ENCODE measurements around the gene TSPAN32.

The TSPAN32 gene

GRCh38 chr11:2298131-2298794 lies 3.5 kb upstream of the TSPAN32 start:
- Histone ChIP-seq H3K9me3 (ENCODE audit: control insufficient read depth in 1 of 2, low read length in 2 of 2) (no peaks in the 10 kb centered on the region), H3K9ac (ENCODE audit: low read depth in 1 of 2, low read length in 2 of 2) (no peak overlapping the region), H3K27me3 (ENCODE audit: control insufficient read depth in 1 of 2, insufficient read depth in 2 of 2, low read length in 2 of 2) (no peaks in the 10 kb centered on the region), H3K36me3 (ENCODE audit: control insufficient read depth in 1 of 2, insufficient read depth in 2 of 2, low read length in 2 of 2) (no peaks in the 10 kb centered on the region), H3K27ac (ENCODE audit: low read depth, low read length) (no peak overlapping the region), H3K4me1 (ENCODE audit: control insufficient read depth in 1 of 2, insufficient read depth in 2 of 2, low read length in 2 of 2) (peaks cover 0 to 8% of the 10 kb centered on the region in 2 donors), H3K4me3 (ENCODE audit: low read depth in 1 of 2, low read length in 2 of 2) (no peak overlapping the region)

- Histone ChIP-seq H3K36me3 (ENCODE audit: control insufficient read depth in 1 of 2, insufficient read depth in 2 of 2, low read length in 2 of 2) (no peaks in the 10 kb centered on the region), H3K4me3 (ENCODE audit: low read depth in 1 of 2, low read length in 2 of 2) (no peak overlapping the region), H3K9ac (ENCODE audit: low read depth in 1 of 2, low read length in 2 of 2) (no peak overlapping the region), H3K9me3 (ENCODE audit: control insufficient read depth in 1 of 2, low read length in 2 of 2) (no peaks in the 10 kb centered on the region), H3K27ac (ENCODE audit: low read depth, low read length) (no peak overlapping the region), H3K27me3 (ENCODE audit: control insufficient read depth in 1 of 2, insufficient read depth in 2 of 2, low read length in 2 of 2) (no peaks in the 10 kb centered on the region), H3K4me1 (ENCODE audit: control insufficient read depth in 1 of 2, insufficient read depth in 2 of 2, low read length in 2 of 2) (peaks cover 0 to 8% of the 10 kb centered on the region in 2 donors)
Observed at GRCh38 chr11:2298795-2299761, 2.7 kb upstream of the TSPAN32 start.

GRCh38 chr11:2299773-2300172 lies 2.0 kb upstream of the TSPAN32 start:
- H3K36me3 ChIP-seq (ENCODE audit: control insufficient read depth in 1 of 2, insufficient read depth in 2 of 2, low read length in 2 of 2), result no peaks in the 10 kb centered on the region
- no peak overlapping the region for H3K27ac ChIP-seq (ENCODE audit: low read depth, low read length)
- peaks cover under 1 to 8% of the 10 kb centered on the region in 2 donors for H3K4me1 ChIP-seq (ENCODE audit: control insufficient read depth in 1 of 2, insufficient read depth in 2 of 2, low read length in 2 of 2)
- no peaks in the 10 kb centered on the region for H3K9me3 ChIP-seq (ENCODE audit: control insufficient read depth in 1 of 2, low read length in 2 of 2)
- no peak overlapping the region for H3K9ac ChIP-seq (ENCODE audit: low read depth in 1 of 2, low read length in 2 of 2)
- H3K4me3 ChIP-seq (ENCODE audit: low read depth in 1 of 2, low read length in 2 of 2), result no peak overlapping the region
- H3K27me3 ChIP-seq (ENCODE audit: control insufficient read depth in 1 of 2, insufficient read depth in 2 of 2, low read length in 2 of 2), result no peaks in the 10 kb centered on the region

- Histone ChIP-seq H3K9ac (ENCODE audit: low read depth in 1 of 2, low read length in 2 of 2) (no peak overlapping the region), H3K4me3 (ENCODE audit: low read depth in 1 of 2, low read length in 2 of 2) (no peak overlapping the region), H3K9me3 (ENCODE audit: control insufficient read depth in 1 of 2, low read length in 2 of 2) (no peaks in the 10 kb centered on the region), H3K27me3 (ENCODE audit: control insufficient read depth in 1 of 2, insufficient read depth in 2 of 2, low read length in 2 of 2) (no peaks in the 10 kb centered on the region), H3K4me1 (ENCODE audit: control insufficient read depth in 1 of 2, insufficient read depth in 2 of 2, low read length in 2 of 2) (peaks cover 3 to 13% of the 10 kb centered on the region in 2 donors), H3K36me3 (ENCODE audit: control insufficient read depth in 1 of 2, insufficient read depth in 2 of 2, low read length in 2 of 2) (no peaks in the 10 kb centered on the region), H3K27ac (ENCODE audit: low read depth, low read length) (no peak overlapping the region)
Observed at GRCh38 chr11:2300290-2300935, 1.4 kb upstream of the TSPAN32 start.

DNA sequence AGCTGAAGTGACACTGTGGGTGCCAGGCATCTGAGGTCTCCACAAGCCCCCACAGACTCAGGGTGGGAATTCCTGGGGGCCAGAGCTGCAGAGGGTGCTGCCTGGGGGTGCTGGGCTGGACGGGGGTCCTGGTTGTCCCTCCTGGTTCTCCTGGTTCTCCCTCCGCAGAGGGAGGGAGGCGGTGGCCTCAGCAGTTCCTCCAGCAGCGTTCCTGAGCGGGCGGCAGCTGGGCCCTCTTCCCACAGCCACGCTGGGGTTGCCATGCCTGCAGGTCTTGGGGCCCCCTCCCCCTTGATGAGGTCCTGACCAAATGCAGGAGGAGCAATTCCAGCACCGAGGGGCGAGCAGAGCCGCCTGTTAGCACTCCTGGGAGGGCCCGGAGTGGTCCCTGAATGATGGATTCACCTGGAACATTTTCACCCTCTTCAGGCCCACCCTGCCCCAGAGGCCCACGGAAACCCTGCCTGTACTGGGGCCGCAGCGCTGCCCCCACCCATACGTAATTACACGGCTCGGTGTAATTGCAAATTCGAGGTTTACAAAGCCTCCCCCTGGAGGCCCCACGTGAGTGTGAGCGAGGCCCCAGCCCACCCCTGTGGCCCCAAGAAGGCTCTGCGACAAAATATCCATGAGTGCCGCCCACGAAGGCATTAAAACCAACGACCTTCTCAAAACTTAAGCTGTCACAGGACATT lies 730 bp upstream of the TSPAN32 start:
- H3K4me3 ChIP-seq (ENCODE audit: low read depth in 1 of 2, low read length in 2 of 2), result peak overlapping the region in 1 of 2 donors; percentile 55

GRCh38 chr11:2302306-2302895 lies 588 bp downstream of the TSPAN32 start:
- Histone ChIP-seq H3K9ac (ENCODE audit: low read depth in 1 of 2, low read length in 2 of 2) (peak overlapping the region in 1 of 2 donors; percentile 25), H3K9me3 (ENCODE audit: control insufficient read depth in 1 of 2, low read length in 2 of 2) (no peaks in the 10 kb centered on the region), H3K36me3 (ENCODE audit: control insufficient read depth in 1 of 2, insufficient read depth in 2 of 2, low read length in 2 of 2) (no peaks in the 10 kb centered on the region), H3K27ac (ENCODE audit: low read depth, low read length) (no peak overlapping the region), H3K4me1 (ENCODE audit: control insufficient read depth in 1 of 2, insufficient read depth in 2 of 2, low read length in 2 of 2) (peaks cover 11 to 19% of the 10 kb centered on the region in 2 donors), H3K4me3 (ENCODE audit: low read depth in 1 of 2, low read length in 2 of 2) (peak overlapping the region in 1 of 2 donors; percentile 55), H3K27me3 (ENCODE audit: control insufficient read depth in 1 of 2, insufficient read depth in 2 of 2, low read length in 2 of 2) (no peaks in the 10 kb centered on the region)

More for the DNA sequence above, 730 bp upstream of the TSPAN32 start:
- peaks cover 6 to 19% of the 10 kb centered on the region in 2 donors for H3K4me1 ChIP-seq (ENCODE audit: control insufficient read depth in 1 of 2, insufficient read depth in 2 of 2, low read length in 2 of 2)
- H3K27me3 ChIP-seq (ENCODE audit: control insufficient read depth in 1 of 2, insufficient read depth in 2 of 2, low read length in 2 of 2), result no peaks in the 10 kb centered on the region
- no peak overlapping the region for H3K27ac ChIP-seq (ENCODE audit: low read depth, low read length)
- no peaks in the 10 kb centered on the region for H3K9me3 ChIP-seq (ENCODE audit: control insufficient read depth in 1 of 2, low read length in 2 of 2)
- H3K9ac ChIP-seq (ENCODE audit: low read depth in 1 of 2, low read length in 2 of 2), result no peak overlapping the region
- H3K36me3 ChIP-seq (ENCODE audit: control insufficient read depth in 1 of 2, insufficient read depth in 2 of 2, low read length in 2 of 2), result no peaks in the 10 kb centered on the region

DNA sequence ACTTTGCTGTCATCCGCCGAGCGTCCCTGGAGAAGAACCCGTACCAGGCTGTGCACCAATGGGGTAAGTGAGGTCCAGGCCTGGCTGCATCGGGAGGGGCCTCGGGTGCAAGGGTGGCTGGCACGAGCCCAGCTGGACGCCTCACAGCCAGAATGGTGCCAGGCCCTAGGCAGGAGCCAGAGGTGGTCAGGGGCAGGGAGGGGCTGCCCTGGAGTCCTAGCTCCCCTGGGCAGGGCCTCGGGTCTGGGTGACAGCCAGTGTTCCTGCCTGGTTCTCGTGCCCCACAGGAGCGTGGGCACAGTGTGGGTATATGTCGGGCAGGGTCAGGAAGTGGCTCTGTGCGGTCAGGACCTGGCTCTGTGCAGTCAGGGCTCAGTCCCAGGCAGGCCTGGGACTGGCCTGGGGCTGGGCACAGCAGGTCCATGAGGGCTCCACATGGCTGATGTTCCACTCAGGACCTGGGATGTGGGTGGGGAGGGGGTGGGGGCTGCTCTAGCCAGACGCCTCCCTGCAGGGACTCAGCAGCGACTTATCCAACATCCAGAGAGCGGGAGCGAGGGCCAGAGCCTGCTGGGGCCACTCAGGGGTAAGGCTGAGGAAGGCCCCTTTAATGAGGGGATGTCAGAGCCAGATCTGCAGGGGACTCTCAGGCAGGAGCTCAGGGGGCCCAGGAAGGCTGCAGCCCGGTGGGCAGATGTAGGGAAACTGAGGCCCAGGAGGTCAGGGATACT lies 1.2 kb downstream of the TSPAN32 start:
- H3K9me3 ChIP-seq (ENCODE audit: control insufficient read depth in 1 of 2, low read length in 2 of 2), result no peaks in the 10 kb centered on the region
- peaks cover 12 to 19% of the 10 kb centered on the region in 2 donors for H3K4me1 ChIP-seq (ENCODE audit: control insufficient read depth in 1 of 2, insufficient read depth in 2 of 2, low read length in 2 of 2)
- H3K36me3 ChIP-seq (ENCODE audit: control insufficient read depth in 1 of 2, insufficient read depth in 2 of 2, low read length in 2 of 2), result no peaks in the 10 kb centered on the region
- no peak overlapping the region for H3K9ac ChIP-seq (ENCODE audit: low read depth in 1 of 2, low read length in 2 of 2)
- H3K27me3 ChIP-seq (ENCODE audit: control insufficient read depth in 1 of 2, insufficient read depth in 2 of 2, low read length in 2 of 2), result no peaks in the 10 kb centered on the region
- H3K4me3 ChIP-seq (ENCODE audit: low read depth in 1 of 2, low read length in 2 of 2), result no peak overlapping the region
- H3K27ac ChIP-seq (ENCODE audit: low read depth, low read length), result no peak overlapping the region

GRCh38 chr11:2303627-2304505 lies 2.1 kb downstream of the TSPAN32 start:
- no peak overlapping the region for H3K27ac ChIP-seq (ENCODE audit: low read depth, low read length)
- peaks cover 12 to 19% of the 10 kb centered on the region in 2 donors for H3K4me1 ChIP-seq (ENCODE audit: control insufficient read depth in 1 of 2, insufficient read depth in 2 of 2, low read length in 2 of 2)
- H3K9me3 ChIP-seq (ENCODE audit: control insufficient read depth in 1 of 2, low read length in 2 of 2), result no peaks in the 10 kb centered on the region
- no peak overlapping the region for H3K4me3 ChIP-seq (ENCODE audit: low read depth in 1 of 2, low read length in 2 of 2)
- no peaks in the 10 kb centered on the region for H3K27me3 ChIP-seq (ENCODE audit: control insufficient read depth in 1 of 2, insufficient read depth in 2 of 2, low read length in 2 of 2)
- no peak overlapping the region for H3K9ac ChIP-seq (ENCODE audit: low read depth in 1 of 2, low read length in 2 of 2)
- no peaks in the 10 kb centered on the region for H3K36me3 ChIP-seq (ENCODE audit: control insufficient read depth in 1 of 2, insufficient read depth in 2 of 2, low read length in 2 of 2)

Measured in duodenal mucosa (tissue), 2 donors.